WI38 (cell line): ENCODE data around the gene PTPRR.

Source experiments
- H3K4me3 ChIP-seq: 2 replicates; pipeline ENCODE4 v1.5.1; 2011; ENCODE audit warnings: low read depth, mild to moderate bottlenecking, control low read depth, low read length
- TF ChIP-seq, protein P1 (sequence below): IDR thresholded peaks from 2 replicates; pipeline ENCODE4 v1.5.1; 2012; ENCODE audit warnings: low read depth, mild to moderate bottlenecking, control low read depth, low read length

Gene PTPRR

GRCh38 chr12:70648831-70649230, 271.7 kb downstream of the PTPRR start:
- TF ChIP-seq, protein P1, sequence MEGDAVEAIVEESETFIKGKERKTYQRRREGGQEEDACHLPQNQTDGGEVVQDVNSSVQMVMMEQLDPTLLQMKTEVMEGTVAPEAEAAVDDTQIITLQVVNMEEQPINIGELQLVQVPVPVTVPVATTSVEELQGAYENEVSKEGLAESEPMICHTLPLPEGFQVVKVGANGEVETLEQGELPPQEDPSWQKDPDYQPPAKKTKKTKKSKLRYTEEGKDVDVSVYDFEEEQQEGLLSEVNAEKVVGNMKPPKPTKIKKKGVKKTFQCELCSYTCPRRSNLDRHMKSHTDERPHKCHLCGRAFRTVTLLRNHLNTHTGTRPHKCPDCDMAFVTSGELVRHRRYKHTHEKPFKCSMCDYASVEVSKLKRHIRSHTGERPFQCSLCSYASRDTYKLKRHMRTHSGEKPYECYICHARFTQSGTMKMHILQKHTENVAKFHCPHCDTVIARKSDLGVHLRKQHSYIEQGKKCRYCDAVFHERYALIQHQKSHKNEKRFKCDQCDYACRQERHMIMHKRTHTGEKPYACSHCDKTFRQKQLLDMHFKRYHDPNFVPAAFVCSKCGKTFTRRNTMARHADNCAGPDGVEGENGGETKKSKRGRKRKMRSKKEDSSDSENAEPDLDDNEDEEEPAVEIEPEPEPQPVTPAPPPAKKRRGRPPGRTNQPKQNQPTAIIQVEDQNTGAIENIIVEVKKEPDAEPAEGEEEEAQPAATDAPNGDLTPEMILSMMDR: no peak
- no peak overlapping the region for H3K4me3 ChIP-seq

GRCh38 chr12:70648191-70648590, 272.3 kb downstream of the PTPRR start:
- H3K4me3 ChIP-seq: no peak overlapping the region
- TF ChIP-seq, protein P1: no peak

DNA sequence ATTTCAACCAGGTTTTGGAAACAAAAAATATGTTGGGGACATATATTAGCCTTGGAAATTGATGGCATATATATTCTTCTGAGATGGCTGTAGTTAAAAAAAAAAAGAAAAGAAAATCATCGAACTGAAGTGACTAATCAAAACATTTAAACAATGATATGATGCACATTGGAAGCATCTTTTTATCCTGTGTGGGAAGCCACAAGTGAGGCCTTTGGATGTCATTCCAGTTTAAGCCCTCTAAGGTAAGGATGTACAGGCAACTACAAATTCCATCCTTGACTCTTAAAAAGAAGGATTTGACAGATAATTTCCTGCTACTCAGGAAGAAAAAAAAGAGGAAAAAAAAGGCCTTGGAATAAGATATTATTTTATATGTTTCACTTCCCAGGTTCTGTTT, 273.7 kb downstream of the PTPRR start:
- H3K4me3 ChIP-seq: no peak overlapping the region
- TF ChIP-seq, protein P1: no peak

DNA sequence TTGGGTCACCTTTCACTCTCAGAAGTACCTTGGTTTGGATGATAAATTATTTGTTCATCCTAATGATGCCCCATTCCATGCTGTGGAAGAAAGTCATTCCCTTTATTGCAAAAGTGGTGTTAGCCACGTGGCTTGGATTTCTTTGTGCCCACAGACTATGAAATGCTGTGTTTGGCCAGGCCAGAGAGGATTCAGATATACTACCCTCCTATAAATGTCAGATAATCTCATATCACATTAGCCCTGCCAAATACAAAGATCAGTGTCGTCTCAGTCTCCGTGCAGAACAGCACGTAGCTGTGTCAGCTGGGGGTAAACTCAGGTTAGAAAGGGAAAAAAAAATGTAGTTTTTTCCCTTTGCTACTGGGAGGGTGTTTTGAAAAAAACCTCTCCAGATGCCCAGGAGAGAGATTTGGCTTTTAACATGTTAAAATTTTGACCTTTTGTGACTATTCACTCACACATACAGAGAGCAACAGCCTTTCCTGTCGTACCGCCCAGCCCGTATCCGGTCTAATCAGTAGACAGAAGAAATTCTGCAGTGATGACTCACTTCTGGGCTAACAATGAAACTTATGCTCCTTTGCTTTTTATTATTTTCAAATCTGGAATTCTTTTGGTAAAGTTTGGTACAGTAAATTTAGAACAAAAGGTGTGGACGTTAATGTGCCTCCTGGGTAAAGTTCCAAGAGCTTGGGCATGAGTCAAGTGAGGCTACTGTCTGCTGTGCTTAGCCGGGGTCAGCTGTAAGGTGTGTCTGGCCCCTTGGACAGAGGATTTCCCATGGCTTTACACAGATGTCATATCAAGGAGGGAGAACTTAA, 274.8 kb downstream of the PTPRR start:
- TF ChIP-seq, protein P1: no peak
- peak overlapping the region; percentile 2; the same call in 1 of the 2 replicates for H3K4me3 ChIP-seq

GRCh38 chr12:70644861-70645260, 275.7 kb downstream of the PTPRR start:
- TF ChIP-seq, protein P1: no peak
- H3K4me3 ChIP-seq: no peak overlapping the region

DNA sequence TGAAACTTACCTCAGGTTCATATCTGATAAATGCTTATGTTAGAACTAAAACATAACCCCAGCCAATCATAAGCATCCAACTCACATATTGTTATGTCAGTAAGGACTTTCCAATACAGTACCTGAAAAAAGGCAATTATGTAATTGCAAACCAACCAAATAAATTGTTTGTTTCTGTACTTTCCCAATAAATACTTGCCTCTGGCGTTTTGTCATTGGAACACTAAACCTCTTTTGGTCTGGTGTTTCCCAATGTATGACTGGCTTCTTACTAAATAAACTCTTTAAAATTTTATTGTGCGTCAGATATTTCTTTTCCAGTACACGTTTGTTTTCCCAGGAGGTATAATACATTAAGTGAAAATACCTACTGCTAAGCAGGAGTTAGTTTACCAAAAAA, 276.6 kb downstream of the PTPRR start:
- H3K4me3 ChIP-seq: no peak overlapping the region
- TF ChIP-seq, protein P1: no peak

- TF ChIP-seq, protein P1: no peak
- H3K4me3 ChIP-seq: no peak overlapping the region
Measured at GRCh38 chr12:70641691-70642090, 278.8 kb downstream of the PTPRR start.
